Endodermal cell (in vitro differentiated cells): ENCODE results near the gene PREP. TPM values are rescaled to one million over a fixed set of nuclear protein-coding genes. Genes with fewer than 3 reads are reported as not detected.

Experiments used
- DNase-seq: peaks from one replicate; pipeline ENCODE4 v3.0.0-alpha.2; 2017
- H3K27ac ChIP-seq: 2 replicates; pipeline ENCODE4 v1.5.1; 2013; ENCODE audit warnings: mild to moderate bottlenecking, low read depth, low read length, moderate library complexity
- H3K27me3 ChIP-seq: 2 replicates; pipeline ENCODE4 v1.6.1; 2013; ENCODE audit warnings: mild to moderate bottlenecking, low read length, moderate library complexity; ENCODE audit not compliant: insufficient read depth, control insufficient read depth, poor library complexity, severe bottlenecking
- H3K36me3 ChIP-seq: 2 replicates; pipeline ENCODE4 v1.7.0; 2013; ENCODE audit warnings: mild to moderate bottlenecking, low read length, moderate library complexity; ENCODE audit not compliant: control insufficient read depth, insufficient read depth
- H3K4me1 ChIP-seq: one replicate; pipeline ENCODE4 v1.7.0; 2013; ENCODE audit warnings: low read length; ENCODE audit not compliant: control insufficient read depth, insufficient read depth
- H3K4me3 ChIP-seq: 2 replicates; pipeline ENCODE4 v1.5.1; 2013; ENCODE audit warnings: mild to moderate bottlenecking, low read length, moderate library complexity
- H3K9ac ChIP-seq: 2 replicates; pipeline ENCODE4 v1.6.1; 2013; ENCODE audit warnings: mild to moderate bottlenecking, low read length, moderate library complexity; ENCODE audit not compliant: poor library complexity, severe bottlenecking; ENCODE audit errors: extremely low read depth
- H3K9me3 ChIP-seq: 2 replicates; pipeline ENCODE4 v1.6.1; 2013; ENCODE audit warnings: mild to moderate bottlenecking, low read length, moderate library complexity; ENCODE audit not compliant: control insufficient read depth
- H3K27ac Mint-ChIP-seq: 2 replicates; pipeline ENCODE4 v1.8.0; 2020; ENCODE audit warnings: mixed read lengths
- H3K27me3 Mint-ChIP-seq: 2 replicates; pipeline ENCODE4 v1.8.0; 2021; ENCODE audit warnings: mild to moderate bottlenecking, mixed read lengths; ENCODE audit not compliant: insufficient read depth
- H3K36me3 Mint-ChIP-seq: 2 replicates; pipeline ENCODE4 v1.8.0; 2020; ENCODE audit warnings: low read depth, mixed read lengths
- H3K4me1 Mint-ChIP-seq: 2 replicates; pipeline ENCODE4 v1.8.0; 2020; ENCODE audit warnings: mixed read lengths
- H3K4me3 Mint-ChIP-seq: 2 replicates; pipeline ENCODE4 v1.8.0; 2020; ENCODE audit warnings: mild to moderate bottlenecking, moderate library complexity, mixed read lengths
- H3K9me3 Mint-ChIP-seq: 2 replicates; pipeline ENCODE4 v1.8.0; 2020; ENCODE audit warnings: mild to moderate bottlenecking, mixed read lengths
- CTCF ChIP-seq: fragments of 200-600 bp; sonication (generic); conservative IDR thresholded peaks from 2 replicates; pipeline ENCODE4 v1.5.0; 2021; ENCODE audit warnings: antibody characterized with exemption, mild to moderate bottlenecking
- WGBS, 2 experiments: methylation state at CpG; one replicate each; pipeline versions ENCODE4 v1.1.5 to v1.1.7; 2013; ENCODE audit warnings: missing lambda C conversion rate in 2 of 2, mixed read lengths in 1 of 2; ENCODE audit not compliant: insufficient coverage in 1 of 2, insufficient read length in 1 of 2; 5-methylcytosine and 5-hydroxymethylcytosine counted together
- total RNA-seq, 2 donors: library from RNA; stranded (reverse); fragmentation: NEBNext Ultra II Directional in 1 of 2; extraction: Animal tissue kit (Norgen Biotek cat#: 25700) in 1 of 2; gene quantifications; 2 replicates in 1 of 2; 3 replicates in 1 of 2; pipeline ENCODE4 v1.2.1, GENCODE V29; 2021

The PREP gene
- total RNA-seq, 2 donors from 2014 or later, result 42.9 to 52.2 TPM

GRCh38 chr6:105256619-105257018 lies 146.3 kb downstream of the PREP start:
- Mint-ChIP-seq H3K4me3 (no peak overlapping the region), H3K4me1 (peaks cover 13% of the 10 kb centered on the region), H3K27me3 (no peaks in the 10 kb centered on the region), H3K27ac (no peak overlapping the region), H3K9me3 (no peaks in the 10 kb centered on the region), H3K36me3 (no peaks in the 10 kb centered on the region)
- Histone ChIP-seq H3K27ac (peak overlapping the region; percentile 1), H3K4me3 (no peak overlapping the region), H3K4me1 (peaks cover 4% of the 10 kb centered on the region), H3K9me3 (no peaks in the 10 kb centered on the region), H3K27me3 (no peaks in the 10 kb centered on the region), H3K36me3 (no peaks in the 10 kb centered on the region), H3K9ac (no peak overlapping the region)
- no peak for TF ChIP-seq CTCF
- DNase-seq, result no peak

- no peaks in the 10 kb centered on the region for H3K9me3 Mint-ChIP-seq
- 85 to 92% methylated on average over 5 to 6 of the region's 6 CpGs for WGBS, 2 experiments
- no peaks in the 10 kb centered on the region for H3K27me3 Mint-ChIP-seq
- Histone ChIP-seq H3K9ac (no peak overlapping the region), H3K4me3 (no peak overlapping the region), H3K36me3 (no peaks in the 10 kb centered on the region), H3K27me3 (no peaks in the 10 kb centered on the region), H3K9me3 (no peaks in the 10 kb centered on the region), H3K27ac (no peak overlapping the region), H3K4me1 (no peaks in the 10 kb centered on the region)
- TF ChIP-seq CTCF, result no peak
- peaks cover 6% of the 10 kb centered on the region for H3K4me1 Mint-ChIP-seq
- no peak overlapping the region for H3K27ac Mint-ChIP-seq
- no peak overlapping the region for H3K4me3 Mint-ChIP-seq
- no peaks in the 10 kb centered on the region for H3K36me3 Mint-ChIP-seq
- DNase-seq, result no peak
Observed at GRCh38 chr6:105253787-105254186, 149.1 kb downstream of the PREP start.

- no peaks in the 10 kb centered on the region for H3K27me3 ChIP-seq
- no peaks in the 10 kb centered on the region for H3K27me3 Mint-ChIP-seq
- H3K4me1 Mint-ChIP-seq, result peaks cover 3% of the 10 kb centered on the region
- no peak overlapping the region for H3K27ac Mint-ChIP-seq
- no peaks in the 10 kb centered on the region for H3K4me1 ChIP-seq
- H3K27ac ChIP-seq, result no peak overlapping the region
- H3K36me3 Mint-ChIP-seq, result no peaks in the 10 kb centered on the region
- H3K9ac ChIP-seq, result no peak overlapping the region
- no peaks in the 10 kb centered on the region for H3K9me3 Mint-ChIP-seq
- TF ChIP-seq CTCF, result no peak
- WGBS, 2 experiments, result 86 to 95% methylated on average over 2 of the region's 2 CpGs
- H3K9me3 ChIP-seq, result no peaks in the 10 kb centered on the region
- H3K36me3 ChIP-seq, result no peaks in the 10 kb centered on the region
- no peak overlapping the region for H3K4me3 ChIP-seq
- DNase-seq, result no peak
- H3K4me3 Mint-ChIP-seq, result no peak overlapping the region
Observed at GRCh38 chr6:105251689-105252088, 151.2 kb downstream of the PREP start.
